H54 (cell line): ENCODE results near the gene OSER1.
A peak's percentile ranks its signal among the peaks of the same experiment; 100 is the strongest.
"Not testable (repeated sequence)": the region's sequence is repeated elsewhere in the genome, so short reads cannot be mapped to it uniquely, and the experiment has no call there.

Experiments used
- DNase-seq: peaks from one replicate; pipeline ENCODE4 v3.0.0; 2011; ENCODE audit warnings: low spot score, mixed read lengths; ENCODE audit not compliant: insufficient read length
- FAIRE-seq: peaks from 3 replicates; lab custom pipeline; 2011; peaks lifted over from hg19 to GRCh38; lab: Jason Lieb, UNC
- POLR2A ChIP-seq: IDR thresholded peaks from 2 replicates; pipeline ENCODE4 v1.6.1; 2011; ENCODE audit warnings: low read depth, mild to moderate bottlenecking, low read length

Gene OSER1

DNA sequence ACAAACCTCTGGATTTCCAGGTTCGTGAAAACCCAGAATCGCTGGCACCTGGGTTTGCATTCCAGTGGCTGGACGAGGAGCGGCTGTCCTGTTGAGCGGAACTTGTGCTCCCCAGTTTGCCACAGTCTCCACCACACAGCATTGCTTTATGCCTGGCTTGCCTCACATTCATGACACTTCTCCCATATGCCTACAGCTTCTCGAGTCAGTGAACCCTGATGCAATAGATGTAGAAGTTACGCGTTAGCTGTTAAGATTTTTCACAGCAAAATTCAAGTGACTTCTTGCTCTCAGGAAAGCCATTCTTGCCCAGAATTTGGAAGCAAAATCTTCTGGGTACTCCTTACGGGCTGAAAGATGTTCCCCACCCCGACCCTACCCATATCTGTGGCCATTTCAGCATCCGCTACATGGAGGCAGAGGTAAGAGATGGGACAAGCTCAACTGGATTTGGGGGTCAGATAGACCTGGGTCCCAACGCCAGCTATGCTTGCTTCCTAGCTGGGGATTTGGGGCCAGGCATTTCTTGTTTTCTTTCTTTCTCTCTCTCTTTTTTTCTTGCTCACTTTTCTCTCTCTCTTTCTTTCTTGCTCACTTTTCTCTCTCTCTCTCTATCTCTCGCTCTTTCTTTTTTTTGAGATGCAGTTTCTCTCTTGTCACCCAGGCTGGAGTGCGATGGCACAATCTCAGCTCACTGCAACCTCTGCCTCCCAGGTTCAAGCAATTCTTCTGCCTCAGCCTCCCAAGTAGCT, 24.2 kb upstream of the OSER1 start:
- TF ChIP-seq POLR2A: no peak
- DNase-seq: no peak

DNA sequence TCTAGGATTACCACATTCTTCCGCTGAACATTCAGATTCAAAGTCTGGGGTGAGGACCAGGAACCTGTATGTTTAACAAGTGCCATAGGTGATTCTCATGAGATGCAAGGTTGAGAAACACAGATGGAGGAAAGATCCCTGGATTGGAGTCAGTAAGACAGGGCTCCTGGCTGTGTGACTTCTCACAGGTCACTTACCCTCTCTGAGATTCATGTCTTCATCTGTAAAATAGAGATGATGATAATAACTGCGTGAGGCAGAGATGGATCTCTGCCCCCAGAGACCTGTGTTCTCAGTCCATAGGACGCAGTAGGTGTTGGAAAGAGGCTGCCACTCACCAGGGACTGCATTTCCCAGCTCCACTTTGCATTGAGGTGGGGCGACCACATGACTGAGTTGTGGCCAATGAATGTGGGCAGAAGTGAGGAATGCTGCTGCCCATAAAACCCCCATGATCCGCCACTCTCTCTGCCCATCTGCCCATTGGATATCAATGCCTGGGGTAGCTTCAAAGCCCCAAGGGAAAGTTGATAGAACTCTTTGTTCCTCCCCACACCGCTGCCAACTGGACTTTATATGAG, 23.0 kb upstream of the OSER1 start:
- TF ChIP-seq POLR2A: no peak
- no peak for FAIRE-seq
- no peak for DNase-seq

More for the DNA sequence above, 24.2 kb upstream of the OSER1 start:
- no peak for FAIRE-seq

DNA sequence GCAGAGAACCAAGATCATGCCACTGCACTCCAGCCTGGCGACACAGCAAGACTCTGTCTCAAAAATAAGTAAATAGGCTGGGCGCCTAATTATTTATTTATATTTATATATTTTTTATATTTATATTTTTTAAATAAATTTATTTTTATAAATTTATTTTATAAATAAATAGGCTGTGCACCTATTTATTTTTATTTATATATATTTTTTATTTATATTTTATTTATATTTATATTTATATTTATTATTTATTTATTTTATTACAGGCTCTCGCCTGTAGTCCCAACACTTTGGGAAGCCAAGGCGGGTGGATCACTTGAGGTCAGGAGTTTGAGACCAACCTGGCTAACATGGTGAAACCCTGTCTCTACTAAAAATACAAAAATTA, 21.9 kb upstream of the OSER1 start:
- not testable (repeated sequence) for DNase-seq

DNA sequence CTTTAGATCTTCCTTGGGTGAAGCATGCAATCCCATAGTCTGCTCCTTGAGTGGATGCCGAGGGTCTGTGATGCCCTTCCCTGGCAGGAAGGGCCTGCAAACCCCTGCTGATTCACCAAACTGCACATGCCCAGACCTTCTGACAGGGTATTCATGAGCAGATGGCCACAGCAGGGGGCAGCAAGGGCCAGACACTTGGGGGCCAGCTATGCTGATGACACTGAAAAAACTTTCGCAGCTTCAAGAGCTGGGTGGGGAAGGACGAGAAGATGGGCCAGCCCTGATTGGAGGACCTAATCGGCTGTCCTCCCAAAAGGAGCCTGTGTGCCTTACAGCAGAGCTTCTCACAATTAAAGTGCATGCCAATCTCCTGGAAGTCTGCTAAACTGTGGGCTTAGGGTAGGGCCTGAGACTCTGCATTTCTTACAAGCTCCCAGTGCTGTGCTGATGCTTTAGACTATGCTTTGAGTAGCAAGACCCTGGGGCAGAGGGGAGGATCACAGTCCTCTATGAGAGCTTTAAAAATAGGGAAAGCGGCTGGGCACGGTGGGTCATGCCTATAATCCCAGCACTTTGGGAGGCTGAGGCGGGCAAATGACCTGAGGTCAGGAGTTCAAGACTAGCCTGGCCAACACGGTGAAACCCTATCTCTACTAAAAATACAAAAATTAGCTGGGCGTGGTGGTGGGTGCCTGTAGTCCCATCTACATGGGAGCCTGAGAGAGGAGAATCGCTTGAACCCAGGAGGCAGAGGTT, 21.3 kb upstream of the OSER1 start:
- FAIRE-seq: no peak
- no peak for DNase-seq
- TF ChIP-seq POLR2A: no peak

More for the DNA sequence above, 21.9 kb upstream of the OSER1 start:
- FAIRE-seq: not testable (repeated sequence)

DNA sequence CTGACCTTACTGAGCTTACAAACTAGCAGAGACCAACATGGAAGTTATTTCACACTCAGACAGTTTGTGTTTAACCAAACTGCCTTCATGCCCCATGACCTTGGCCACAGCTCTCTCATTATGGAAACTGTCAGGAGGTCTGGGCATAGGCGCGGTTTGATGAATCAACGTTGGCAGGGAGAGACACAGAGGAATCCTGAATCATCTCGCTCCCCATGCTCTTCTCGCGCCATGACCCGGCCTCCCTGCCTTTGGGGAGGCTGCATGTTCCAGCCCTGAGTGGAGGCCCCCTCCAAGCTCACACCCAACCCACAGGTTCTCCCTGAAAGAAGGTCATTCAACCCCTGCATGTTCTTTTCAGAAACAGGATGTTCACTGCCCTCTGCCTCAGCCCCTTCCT, 20.6 kb upstream of the OSER1 start:
- TF ChIP-seq POLR2A: no peak
- DNase-seq: peak; percentile 50
- no peak for FAIRE-seq

DNA sequence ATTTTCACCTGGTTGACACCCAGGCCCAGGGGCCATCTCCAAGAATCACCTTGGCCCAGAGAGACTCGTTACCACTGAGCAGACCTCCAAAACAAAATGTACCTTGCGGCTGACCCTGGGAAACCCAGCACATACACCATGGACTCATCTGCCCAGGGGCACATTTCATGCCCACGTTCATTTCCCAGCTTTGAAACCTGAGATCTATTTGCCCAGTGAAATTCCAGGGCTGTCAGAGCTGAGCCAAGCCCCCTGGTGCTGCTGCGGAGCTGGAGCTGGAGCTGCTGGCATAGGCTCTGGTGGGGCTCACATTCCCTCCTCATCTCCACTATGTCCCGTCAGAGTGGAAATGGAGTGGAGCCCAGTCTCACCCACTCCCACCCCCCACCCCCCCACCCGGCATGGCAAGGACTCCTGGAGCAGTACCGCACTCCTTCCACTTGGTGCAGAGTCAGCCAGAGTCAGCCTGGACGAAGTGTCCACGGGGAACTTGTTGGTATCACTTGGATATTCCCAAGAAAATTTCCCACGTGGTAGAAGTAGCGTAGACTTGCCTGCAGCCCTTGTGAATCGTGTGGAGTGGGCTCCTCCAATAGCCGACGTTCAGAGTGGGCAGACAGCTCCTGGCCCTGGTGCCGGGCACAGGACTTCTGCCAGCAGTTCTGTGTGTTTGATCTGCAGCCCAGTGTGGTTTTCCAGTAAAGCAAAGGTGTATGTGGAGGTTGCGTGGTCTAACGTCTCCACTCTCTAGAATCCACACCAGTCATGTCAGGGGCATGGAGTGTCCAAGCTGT, 18.1 kb upstream of the OSER1 start:
- no peak for DNase-seq
- FAIRE-seq: no peak
- TF ChIP-seq POLR2A: no peak

DNA sequence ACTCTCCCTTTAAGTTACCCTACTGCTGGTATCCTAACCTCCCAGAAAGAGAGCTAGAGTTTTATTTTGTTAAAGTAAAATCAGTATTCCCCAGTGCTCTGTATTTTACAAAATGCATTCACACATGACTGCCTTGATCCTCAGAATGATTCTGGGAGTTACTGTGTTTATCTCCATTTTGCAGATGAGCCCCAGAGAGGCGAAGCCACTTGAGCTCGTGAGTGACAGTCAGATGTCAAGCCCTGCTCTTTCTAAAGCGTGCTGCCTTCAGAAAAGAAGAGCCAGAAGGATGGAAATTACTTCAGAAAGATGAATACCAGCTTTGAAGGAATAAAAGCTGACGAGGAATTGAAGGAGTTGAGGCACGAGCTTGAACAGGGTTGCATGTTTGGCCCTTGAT, 14.1 kb upstream of the OSER1 start:
- FAIRE-seq (no peak), DNase-seq (no peak)
- no peak for TF ChIP-seq POLR2A

DNA sequence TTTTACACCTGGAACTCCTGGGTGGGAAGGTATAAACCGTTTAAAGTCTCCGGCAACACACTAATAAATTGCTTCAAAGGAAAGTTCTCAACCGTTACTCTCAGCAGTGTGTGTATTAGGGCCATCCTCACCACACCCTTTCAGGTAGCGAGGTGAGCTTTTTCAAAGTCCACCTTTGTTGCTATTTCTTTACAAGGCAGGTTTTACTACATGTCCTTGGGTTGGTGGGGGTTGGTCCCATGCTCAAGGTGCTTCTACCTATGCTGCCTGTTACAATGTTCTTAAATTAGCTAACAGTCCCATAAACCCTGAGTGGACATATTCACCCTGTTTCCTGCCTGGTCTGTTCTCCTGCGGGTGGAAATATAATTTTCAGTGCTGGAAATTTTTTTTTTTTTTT, 13.2 kb upstream of the OSER1 start:
- FAIRE-seq (no peak), DNase-seq (no peak)
- TF ChIP-seq POLR2A: no peak

DNA sequence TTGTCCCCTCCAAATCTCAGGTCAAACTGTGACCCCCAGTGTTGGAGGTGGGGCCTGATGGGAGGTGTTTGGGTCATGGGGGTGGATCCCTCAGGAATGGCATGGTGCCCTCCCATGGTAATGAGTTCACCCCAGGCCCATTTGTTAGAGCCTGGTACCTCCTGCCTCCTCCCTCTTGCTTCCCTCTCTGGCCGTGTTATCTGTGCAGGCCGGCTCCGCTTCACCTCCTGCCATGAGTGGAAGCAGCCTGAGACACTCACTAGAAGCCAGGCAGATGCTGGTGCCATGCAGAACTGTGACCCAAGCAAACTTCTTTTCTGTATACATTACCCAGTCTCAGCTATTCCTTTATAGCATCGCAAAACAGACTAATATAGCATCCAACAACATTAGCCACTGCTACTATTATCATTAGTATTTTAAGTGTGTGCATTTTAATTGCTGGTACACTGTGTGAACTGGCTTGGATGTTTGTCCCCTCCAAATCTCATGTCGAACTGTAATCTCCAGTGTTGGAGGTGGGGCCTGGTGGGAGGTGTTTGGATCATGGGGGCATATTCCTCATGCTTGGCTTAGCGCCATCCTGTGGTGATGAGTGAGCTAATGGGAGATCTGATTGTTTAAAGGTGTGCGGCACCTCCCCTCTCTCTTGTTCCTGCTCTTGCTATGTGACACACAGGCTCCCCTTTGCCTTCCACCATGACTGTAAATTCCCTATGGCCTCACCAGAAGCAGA, 12.2 kb upstream of the OSER1 start:
- TF ChIP-seq POLR2A: no peak
- DNase-seq (no peak), FAIRE-seq (no peak)

DNA sequence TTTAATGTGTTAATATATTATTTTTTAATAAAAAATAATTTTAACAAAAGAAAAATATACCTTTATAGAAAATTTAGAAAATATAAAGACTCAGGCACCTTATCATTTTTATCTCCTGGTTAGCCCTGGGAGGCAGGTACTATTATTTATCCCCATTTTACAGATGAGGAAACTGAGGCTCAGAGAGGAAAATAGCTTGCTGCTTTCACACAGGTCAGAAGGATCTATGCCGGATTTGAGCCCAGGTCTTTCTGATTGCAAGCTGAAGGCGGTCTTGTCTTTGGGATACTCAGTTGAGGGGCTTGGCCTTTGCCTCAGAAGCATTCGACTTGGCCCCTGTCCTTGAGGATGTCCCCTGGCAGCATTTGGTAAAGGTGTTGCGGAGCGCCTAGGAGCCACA, 11.5 kb upstream of the OSER1 start:
- FAIRE-seq (no peak), DNase-seq (no peak)
- no peak for TF ChIP-seq POLR2A

DNA sequence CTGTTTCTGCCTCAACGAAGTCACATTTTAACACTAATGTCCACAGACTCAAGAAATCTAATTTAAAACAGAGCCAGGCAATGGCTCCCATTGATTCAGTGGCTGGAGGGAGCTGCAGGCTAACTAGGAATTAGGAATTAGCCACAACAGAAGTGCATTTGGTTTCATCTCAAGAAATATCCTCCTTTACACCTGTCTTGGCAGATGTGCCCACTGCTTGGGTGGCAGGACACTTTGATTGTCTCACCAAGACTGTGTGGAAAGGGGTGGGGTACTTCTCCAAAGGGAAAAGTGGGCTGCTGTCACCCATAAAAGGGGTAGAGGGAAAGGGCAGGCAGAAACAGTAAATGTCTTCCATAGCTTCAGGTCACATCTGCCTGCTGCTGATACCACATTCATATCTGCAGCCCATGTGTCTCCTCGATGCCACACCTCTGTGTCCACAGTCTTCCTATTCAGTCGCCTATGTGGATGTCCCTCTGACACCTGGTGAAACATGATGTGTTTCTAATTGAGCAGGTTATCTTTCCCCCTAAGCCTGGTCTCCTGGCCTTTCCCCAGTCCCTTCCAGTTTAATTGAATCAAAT, 10.9 kb upstream of the OSER1 start:
- no peak for FAIRE-seq
- no peak for DNase-seq
- TF ChIP-seq POLR2A: no peak

DNA sequence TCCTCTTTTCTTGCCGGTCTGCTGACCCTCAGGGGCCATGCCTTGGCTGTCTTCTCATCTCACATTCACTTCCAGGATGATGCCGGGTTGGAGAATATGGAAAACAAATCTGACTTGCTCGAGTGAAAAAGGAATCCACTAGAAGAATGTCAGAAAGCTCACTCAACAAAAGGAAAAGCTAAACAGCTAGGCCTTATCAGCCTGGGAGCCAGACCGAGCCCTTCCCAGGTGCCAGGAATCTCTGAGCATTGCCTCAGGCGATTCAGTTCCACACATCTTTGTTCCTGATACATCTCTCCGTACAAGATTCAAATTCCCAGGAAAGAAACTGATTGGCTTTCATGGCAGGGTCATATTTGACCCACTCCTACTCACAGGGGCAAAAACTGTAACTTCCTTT, 9.2 kb upstream of the OSER1 start:
- FAIRE-seq (no peak), DNase-seq (no peak)
- no peak for TF ChIP-seq POLR2A
